SK-N-SH (cell line): Measurements from ENCODE around the gene DNAJC15. TPM values are rescaled to one million over a fixed set of nuclear protein-coding genes. Genes with fewer than 3 reads are reported as not detected.

Experiments
- CTCF ChIA-PET: fragments of 300-600, 350-600 bp; formaldehyde crosslinking; extraction: SDS; loops from one replicate; lab custom pipeline; 2021; lab: Yijun Ruan, JAX
- POLR2A ChIA-PET: fragments of 350-600 bp; sonication (Branson Sonifier 250); formaldehyde crosslinking; extraction: SDS; loops from one replicate; lab custom pipeline; 2020; ENCODE audit warnings: antibody characterized with exemption, inconsistent platforms; lab: Yijun Ruan, JAX
- DNase-seq: peaks from one replicate; pipeline ENCODE4 v3.0.0; 2012
- H2AFZ ChIP-seq: fragments of 200-600 bp; sonication (generic); 2 replicates; pipeline ENCODE4 v1.8.1; 2016; ENCODE audit warnings: antibody characterized with exemption, mild to moderate bottlenecking, low read depth
- H3F3A ChIP-seq: fragments of 200-600 bp; sonication (generic); replicated peaks from 2 replicates; pipeline ENCODE3; 2016; ENCODE audit warnings: antibody characterized with exemption, mild to moderate bottlenecking; ENCODE audit not compliant: insufficient read depth
- H3K27ac ChIP-seq, 2 experiments: fragments of 200-500 bp in 1 of 2; fragments of 200-600 bp in 1 of 2; sonication (Bioruptor generic) in 1 of 2; sonication (generic), shearing (Covaris generic) in 1 of 2; 2 replicates each; pipeline versions ENCODE4 v1.5.1 to v1.6.1; 2014 to 2016; ENCODE audit warnings: low read depth in 2 of 2, inconsistent platforms in 1 of 2, low read length in 1 of 2, mild to moderate bottlenecking in 1 of 2, mixed read lengths in 1 of 2
- H3K27me3 ChIP-seq: fragments of 200-600 bp; sonication (generic), shearing (Covaris generic); 2 replicates; pipeline ENCODE4 v1.6.1; 2016; ENCODE audit warnings: mixed run types; ENCODE audit not compliant: insufficient read depth
- H3K36me3 ChIP-seq, 2 experiments: fragments of 200-500 bp in 1 of 2; fragments of 200-600 bp in 1 of 2; sonication (Bioruptor generic) in 1 of 2; sonication (generic) in 1 of 2; replicated peaks in 1 of 2; 2 replicates each; pipeline versions ENCODE3 to v1.5.1; 2014 to 2016; ENCODE audit warnings: low read length in 1 of 2, mild to moderate bottlenecking in 1 of 2; ENCODE audit not compliant: insufficient read depth in 2 of 2, control insufficient read depth in 1 of 2
- H3K4me1 ChIP-seq, 2 experiments: fragments of 200-500 bp in 1 of 2; fragments of 200-600 bp in 1 of 2; sonication (Bioruptor generic) in 1 of 2; sonication (generic), shearing (Covaris generic) in 1 of 2; 2 replicates each; pipeline versions ENCODE4 v1.5.1 to v1.6.1; 2014 to 2016; ENCODE audit warnings: low read depth in 1 of 2, low read length in 1 of 2, mixed run types in 1 of 2; ENCODE audit not compliant: insufficient read depth in 2 of 2, control insufficient read depth in 1 of 2
- H3K4me2 ChIP-seq: fragments of 200-600 bp; sonication (generic), shearing (Covaris generic); 2 replicates; pipeline ENCODE4 v1.6.1; 2017; ENCODE audit warnings: mixed run types
- H3K4me3 ChIP-seq, 2 experiments: fragments of 200-500 bp in 1 of 2; fragments of 200-600 bp in 1 of 2; sonication (Bioruptor generic) in 1 of 2; sonication (generic), shearing (Covaris generic) in 1 of 2; 2 replicates each; pipeline versions ENCODE4 v1.5.1 to v1.8.1; 2014 to 2016; ENCODE audit warnings: low read depth in 2 of 2, inconsistent platforms in 1 of 2, low read length in 1 of 2, mild to moderate bottlenecking in 1 of 2, mixed read lengths in 1 of 2, moderate library complexity in 1 of 2
- H3K79me2 ChIP-seq: fragments of 200-600 bp; sonication (generic); 2 replicates; pipeline ENCODE4 v1.8.1; 2017; ENCODE audit warnings: mild to moderate bottlenecking; ENCODE audit not compliant: insufficient read depth
- H3K9ac ChIP-seq: fragments of 200-600 bp; sonication (generic); 2 replicates; pipeline ENCODE4 v1.6.1; 2017; ENCODE audit warnings: mixed run types
- H3K9me2 ChIP-seq: fragments of 200-600 bp; sonication (generic); 2 replicates; pipeline ENCODE4 v1.6.1; 2017; ENCODE audit warnings: mixed run types
- H3K9me3 ChIP-seq: fragments of 200-600 bp; sonication (generic); 2 replicates; pipeline ENCODE4 v1.6.1; 2017; ENCODE audit warnings: mixed run types, mild to moderate bottlenecking, moderate library complexity
- H4K20me1 ChIP-seq: fragments of 200-600 bp; sonication (generic); 2 replicates; pipeline ENCODE4 v1.6.1; 2017; ENCODE audit warnings: mild to moderate bottlenecking, mixed run types; ENCODE audit not compliant: insufficient read depth
- CHD2 ChIP-seq: fragments of 150-350 bp; IDR thresholded peaks from 2 replicates; pipeline ENCODE4 v1.6.1; 2018; ENCODE audit warnings: low read length; ENCODE audit not compliant: partially characterized antibody
- EP300 ChIP-seq, 2 experiments: IDR thresholded peaks; 2 replicates each; pipeline versions ENCODE4 v1.4.0 to v1.6.1; 2012; ENCODE audit warnings: borderline replicate concordance in 1 of 2, low read depth in 1 of 2, low read length in 1 of 2
- FOSL2 ChIP-seq: IDR thresholded peaks from 2 replicates; pipeline ENCODE4 v1.4.0; 2012; ENCODE audit warnings: low read depth, mild to moderate bottlenecking, moderate library complexity, borderline replicate concordance
- FOXJ3 ChIP-seq: sonication (generic); formaldehyde crosslinking; IDR thresholded peaks from 2 replicates; pipeline ENCODE4 v1.5.1; 2020; ENCODE audit warnings: mild to moderate bottlenecking, missing genetic modification reagents
- FOXM1 ChIP-seq: IDR thresholded peaks from 2 replicates; pipeline ENCODE4 v1.4.0; 2012; ENCODE audit warnings: low read depth, mild to moderate bottlenecking
- GABPA ChIP-seq: IDR thresholded peaks from 2 replicates; pipeline ENCODE4 v1.4.0; 2012; ENCODE audit warnings: low read depth, mild to moderate bottlenecking
- GATA2 ChIP-seq: sonication (generic); formaldehyde crosslinking; IDR thresholded peaks from 2 replicates; pipeline ENCODE4 v1.5.0; 2020; ENCODE audit warnings: mild to moderate bottlenecking, missing genetic modification reagents
- MAX ChIP-seq: IDR thresholded peaks from 2 replicates; pipeline ENCODE4 v1.4.0; 2012; ENCODE audit warnings: low read depth
- MEF2A ChIP-seq: IDR thresholded peaks from 2 replicates; pipeline ENCODE4 v1.4.0; 2012; ENCODE audit warnings: low read depth, borderline replicate concordance
- MXI1 ChIP-seq: IDR thresholded peaks from 2 replicates; pipeline ENCODE4 v1.6.1; 2012; ENCODE audit warnings: mild to moderate bottlenecking, low read depth, low read length, improper control_type of control experiment
- NFIC ChIP-seq: IDR thresholded peaks from 2 replicates; pipeline ENCODE4 v1.4.0; 2012; ENCODE audit warnings: borderline replicate concordance
- RAD21 ChIP-seq: IDR thresholded peaks from 2 replicates; pipeline ENCODE4 v1.6.1; 2012; ENCODE audit warnings: mild to moderate bottlenecking, low read length
- RCOR1 ChIP-seq: fragments of 150-350 bp; IDR thresholded peaks from 2 replicates; pipeline ENCODE4 v1.6.1; 2017; ENCODE audit warnings: antibody characterized with exemption, low read length
- RFX5 ChIP-seq: IDR thresholded peaks from 2 replicates; pipeline ENCODE4 v1.6.1; 2012; ENCODE audit warnings: mild to moderate bottlenecking, improper control_type of control experiment, low read length
- SMC3 ChIP-seq: IDR thresholded peaks from 2 replicates; pipeline ENCODE4 v1.6.1; 2012; ENCODE audit warnings: low read depth, low read length, improper control_type of control experiment
- TCF12 ChIP-seq: IDR thresholded peaks from 2 replicates; pipeline ENCODE4 v1.4.0; 2012
- TEAD4 ChIP-seq: IDR thresholded peaks from 2 replicates; pipeline ENCODE4 v1.4.0; 2012; ENCODE audit warnings: mild to moderate bottlenecking, borderline replicate concordance; ENCODE audit not compliant: insufficient read depth
- USF2 ChIP-seq: fragments of 150-350 bp; IDR thresholded peaks from 2 replicates; pipeline ENCODE4 v1.6.1; 2017; ENCODE audit warnings: antibody characterized with exemption, low read length, low read depth, borderline replicate concordance
- ZBTB33 ChIP-seq: IDR thresholded peaks from 2 replicates; pipeline ENCODE4 v1.4.0; 2012; ENCODE audit warnings: low read depth, borderline replicate concordance
- WGBS: methylation state at CpG from one replicate; pipeline ENCODE4 v1.1.6; 2017; ENCODE audit warnings: low lambda C conversion rate; 5-methylcytosine and 5-hydroxymethylcytosine counted together
- polyA plus RNA-seq, 3 experiments: library from polyadenylated mRNA; depleted of rRNA; stranded (reverse); fragments of >200 nt; gene quantifications; 2 replicates each; pipeline ENCODE4 v1.2.3, GENCODE V29; 2012
- TF ChIP-seq, protein P1 (sequence below): IDR thresholded peaks from 2 replicates; pipeline ENCODE4; 2012
- TF ChIP-seq, protein P2 (sequence below): IDR thresholded peaks from 2 replicates; pipeline ENCODE4 v1.4.0; 2012; ENCODE audit warnings: low read depth, borderline replicate concordance

DNAJC15 gene
- polyA plus RNA-seq, 1 of the 3 experiments (the other 2 are of a cell fraction), result 18.4 TPM

- TF ChIP-seq FOXM1, result no peak
Measured at GRCh38 chr13:43114504-43114903, 91.1 kb downstream of the DNAJC15 start (continued).

DNA sequence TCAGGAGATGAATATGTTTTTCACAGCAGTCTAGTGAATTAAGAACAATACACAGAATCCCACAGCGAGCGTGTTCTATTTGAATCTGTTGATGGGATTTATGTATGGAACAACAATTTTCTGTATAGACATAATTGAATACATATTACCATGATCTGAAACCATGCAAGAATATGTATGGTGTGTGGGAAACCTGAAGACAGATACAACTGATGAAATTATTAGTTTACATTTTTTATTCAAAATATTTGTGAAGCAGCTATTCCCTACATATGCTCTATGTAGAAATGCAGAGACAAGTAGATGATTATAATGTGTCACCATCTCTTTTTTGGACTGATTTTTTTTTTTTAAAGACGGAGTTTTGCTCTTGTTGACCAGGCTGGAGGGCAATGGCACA is 91.8 kb downstream of the DNAJC15 start:
- 97% methylated on average over 3 of the region's 3 CpGs for WGBS
- no peak overlapping the region for H3K4me2 ChIP-seq
- H3K79me2 ChIP-seq, result no peaks in the 10 kb centered on the region
- H4K20me1 ChIP-seq, result no peaks in the 10 kb centered on the region
- H2AFZ ChIP-seq, result no peak overlapping the region
- no peak overlapping the region for H3K27ac ChIP-seq
- CTCF ChIA-PET, result interaction anchor here (1.4 kb wide), 2 partner anchors 9 to 14 kb away, joined by 3 to 5 read pairs; no protein-coding TSS in a partner anchor
- no peak for DNase-seq
- no peaks in the 10 kb centered on the region for H3K9me3 ChIP-seq
- H3F3A ChIP-seq, result no peaks in the 10 kb centered on the region
- no peak overlapping the region for H3K9ac ChIP-seq
- H3K9me2 ChIP-seq, result no peaks in the 10 kb centered on the region
- POLR2A ChIA-PET, result no interaction called here
- H3K4me3 ChIP-seq, result no peak overlapping the region
- H3K27me3 ChIP-seq, result no peaks in the 10 kb centered on the region
- TF ChIP-seq RFX5 (no peak), TEAD4 (no peak), TCF12 (no peak), EP300 (IDR thresholded peaks at IDR 0.05; ENCODE audit: borderline replicate concordance in 1 of 2, low read depth in 1 of 2, low read length in 1 of 2) (no peak), MEF2A (no peak), FOXJ3 (CRISPR knock-in tag) (no peak), RCOR1 (no peak), GABPA (no peak), GATA2 (no peak), SMC3 (no peak), NFIC (no peak), FOSL2 (no peak), MAX (no peak), FOXM1 (no peak), MXI1 (no peak)
- TF ChIP-seq, protein P1, sequence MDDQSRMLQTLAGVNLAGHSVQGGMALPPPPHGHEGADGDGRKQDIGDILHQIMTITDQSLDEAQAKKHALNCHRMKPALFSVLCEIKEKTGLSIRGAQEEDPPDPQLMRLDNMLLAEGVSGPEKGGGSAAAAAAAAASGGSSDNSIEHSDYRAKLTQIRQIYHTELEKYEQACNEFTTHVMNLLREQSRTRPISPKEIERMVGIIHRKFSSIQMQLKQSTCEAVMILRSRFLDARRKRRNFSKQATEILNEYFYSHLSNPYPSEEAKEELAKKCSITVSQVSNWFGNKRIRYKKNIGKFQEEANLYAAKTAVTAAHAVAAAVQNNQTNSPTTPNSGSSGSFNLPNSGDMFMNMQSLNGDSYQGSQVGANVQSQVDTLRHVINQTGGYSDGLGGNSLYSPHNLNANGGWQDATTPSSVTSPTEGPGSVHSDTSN, result no peak
- TF ChIP-seq, protein P2, sequence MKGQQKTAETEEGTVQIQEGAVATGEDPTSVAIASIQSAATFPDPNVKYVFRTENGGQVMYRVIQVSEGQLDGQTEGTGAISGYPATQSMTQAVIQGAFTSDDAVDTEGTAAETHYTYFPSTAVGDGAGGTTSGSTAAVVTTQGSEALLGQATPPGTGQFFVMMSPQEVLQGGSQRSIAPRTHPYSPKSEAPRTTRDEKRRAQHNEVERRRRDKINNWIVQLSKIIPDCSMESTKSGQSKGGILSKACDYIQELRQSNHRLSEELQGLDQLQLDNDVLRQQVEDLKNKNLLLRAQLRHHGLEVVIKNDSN, result no peak
- TF ChIP-seq, all 33 proteins: peak for 0
- H3K4me1 ChIP-seq, result no peaks in the 10 kb centered on the region; a peak in 1 of 4 replicates
- H3K36me3 ChIP-seq, result no peaks in the 10 kb centered on the region

DNA sequence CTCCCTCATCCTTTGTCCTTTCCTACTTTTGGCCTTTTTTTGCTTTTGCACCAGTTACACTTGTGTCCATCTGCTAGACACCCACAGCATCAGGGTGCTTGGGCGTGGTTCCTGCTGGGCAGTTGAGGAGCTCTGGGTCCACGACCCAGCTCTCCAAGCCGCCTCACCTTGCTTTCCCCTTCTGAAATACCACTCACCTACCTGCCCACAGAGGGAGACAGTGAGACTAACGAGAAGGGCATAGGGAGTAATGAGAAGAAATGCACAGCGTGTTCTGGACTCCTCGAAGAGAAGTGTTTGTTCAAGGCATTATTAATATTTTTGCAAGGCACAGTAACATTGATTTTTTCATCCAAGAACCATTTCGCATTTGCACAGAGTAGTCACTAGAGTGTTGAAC is 92.9 kb downstream of the DNAJC15 start:
- POLR2A ChIA-PET, result no interaction called here
- TF ChIP-seq USF2, result no peak
- TF ChIP-seq, protein P2, result no peak
- TF ChIP-seq RAD21, result no peak
- no peak for TF ChIP-seq ZBTB33
- TF ChIP-seq TCF12, result no peak
- TF ChIP-seq RFX5, result no peak
- no peak for TF ChIP-seq CHD2
- TF ChIP-seq MXI1, result no peak

More for the DNA sequence above, 92.9 kb downstream of the DNAJC15 start:
- Histone ChIP-seq H4K20me1 (no peaks in the 10 kb centered on the region), H3K4me1 (no peaks in the 10 kb centered on the region; a peak in 1 of 4 replicates), H3K4me3 (no peak overlapping the region), H3K27me3 (no peaks in the 10 kb centered on the region), H3K36me3 (no peaks in the 10 kb centered on the region), H3K9ac (no peak overlapping the region), H3K9me3 (no peaks in the 10 kb centered on the region), H3K27ac (no peak overlapping the region), H3K79me2 (no peaks in the 10 kb centered on the region), H2AFZ (no peak overlapping the region), H3F3A (no peaks in the 10 kb centered on the region), H3K4me2 (no peak overlapping the region), H3K9me2 (no peaks in the 10 kb centered on the region)
- WGBS, result 92% methylated on average over 7 of the region's 7 CpGs
- CTCF ChIA-PET, result interaction anchor here (0.6 to 1.5 kb wide), 5 partner anchors 10 to 688 kb away, joined by 3 to 5 read pairs (median 3); no protein-coding TSS in a partner anchor
- DNase-seq, result no peak
